Neural crest cell (in vitro differentiated cells): Measurements from ENCODE around the gene GOLGA5. TPM values are rescaled to one million over a fixed set of nuclear protein-coding genes. Genes with fewer than 3 reads are reported as not detected.
A peak's percentile ranks its signal among the peaks of the same experiment; 100 is the strongest.

Experiments used
- DNase-seq: peaks from one replicate; pipeline ENCODE4 v3.0.0; 2021; ENCODE audit warnings: low read depth, mixed read lengths, low spot score
- H3K27ac Mint-ChIP-seq: one replicate; pipeline ENCODE4 v1.8.0; 2021; ENCODE audit warnings: mild to moderate bottlenecking, mixed read lengths; ENCODE audit not compliant: unreplicated experiment
- H3K27me3 Mint-ChIP-seq: 2 replicates; pipeline ENCODE4 v1.8.0; 2021; ENCODE audit warnings: low read depth, mild to moderate bottlenecking, mixed read lengths
- H3K36me3 Mint-ChIP-seq: 2 replicates; pipeline ENCODE4 v1.8.0; 2021; ENCODE audit warnings: low read depth, mild to moderate bottlenecking, mixed read lengths
- H3K4me1 Mint-ChIP-seq: 2 replicates; pipeline ENCODE4 v1.8.0; 2021; ENCODE audit warnings: mixed read lengths
- H3K4me3 Mint-ChIP-seq: one replicate; pipeline ENCODE4 v1.8.0; 2021; ENCODE audit warnings: mild to moderate bottlenecking, mixed read lengths
- H3K9me3 Mint-ChIP-seq: 2 replicates; pipeline ENCODE4 v1.8.0; 2021; ENCODE audit warnings: mixed read lengths
- CTCF ChIP-seq: fragments of 200-600 bp; sonication (generic); conservative IDR thresholded peaks from 2 replicates; pipeline ENCODE4 v1.5.0; 2021; ENCODE audit warnings: antibody characterized with exemption, mild to moderate bottlenecking
- total RNA-seq: library from RNA; stranded (reverse); gene quantifications from 2 replicates; pipeline ENCODE4 v1.2.1, GENCODE V29; 2021

Gene GOLGA5
- total RNA-seq, 1 donor from 2014 or later = 19.8 TPM

- peaks cover 18% of the 10 kb centered on the region for H3K27me3 Mint-ChIP-seq
- peaks cover 17% of the 10 kb centered on the region for H3K4me1 Mint-ChIP-seq
- H3K27ac Mint-ChIP-seq = peak overlapping the region; percentile 84
- no peak for DNase-seq
- H3K36me3 Mint-ChIP-seq = peaks cover 3% of the 10 kb centered on the region
- peaks cover 12% of the 10 kb centered on the region for H3K9me3 Mint-ChIP-seq
- TF ChIP-seq CTCF = no peak
- H3K4me3 Mint-ChIP-seq = peak overlapping the region; percentile 95
Measured at GRCh38 chr14:92794547-92794941, 439 bp downstream of the GOLGA5 start.

DNA sequence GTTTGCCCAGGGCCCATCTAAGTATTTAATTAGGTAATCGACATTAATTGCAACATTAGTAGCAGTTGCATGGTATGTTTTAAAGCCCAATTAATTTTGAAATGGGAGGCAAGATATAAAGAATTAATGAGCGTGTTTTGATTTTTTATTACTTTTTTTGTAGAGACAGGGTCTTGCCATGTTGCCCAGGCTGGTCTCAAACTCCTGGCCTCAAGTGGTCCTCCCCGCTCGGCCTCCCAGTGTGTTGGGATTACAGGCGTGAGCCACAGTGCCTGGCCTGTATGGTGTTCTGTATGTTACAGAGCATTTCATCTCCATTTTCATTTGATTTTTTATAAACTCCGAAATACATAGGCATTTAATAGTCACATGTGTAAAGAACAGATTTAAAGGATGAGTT is 856 bp downstream of the GOLGA5 start:
- TF ChIP-seq CTCF = no peak
- H3K27me3 Mint-ChIP-seq = peaks cover 15% of the 10 kb centered on the region
- DNase-seq = no peak
- H3K36me3 Mint-ChIP-seq = peaks cover 3% of the 10 kb centered on the region
- H3K9me3 Mint-ChIP-seq = peaks cover 9% of the 10 kb centered on the region
- H3K27ac Mint-ChIP-seq = peak overlapping the region; percentile 84
- peak overlapping the region; percentile 95 for H3K4me3 Mint-ChIP-seq
- peaks cover 17% of the 10 kb centered on the region for H3K4me1 Mint-ChIP-seq

DNA sequence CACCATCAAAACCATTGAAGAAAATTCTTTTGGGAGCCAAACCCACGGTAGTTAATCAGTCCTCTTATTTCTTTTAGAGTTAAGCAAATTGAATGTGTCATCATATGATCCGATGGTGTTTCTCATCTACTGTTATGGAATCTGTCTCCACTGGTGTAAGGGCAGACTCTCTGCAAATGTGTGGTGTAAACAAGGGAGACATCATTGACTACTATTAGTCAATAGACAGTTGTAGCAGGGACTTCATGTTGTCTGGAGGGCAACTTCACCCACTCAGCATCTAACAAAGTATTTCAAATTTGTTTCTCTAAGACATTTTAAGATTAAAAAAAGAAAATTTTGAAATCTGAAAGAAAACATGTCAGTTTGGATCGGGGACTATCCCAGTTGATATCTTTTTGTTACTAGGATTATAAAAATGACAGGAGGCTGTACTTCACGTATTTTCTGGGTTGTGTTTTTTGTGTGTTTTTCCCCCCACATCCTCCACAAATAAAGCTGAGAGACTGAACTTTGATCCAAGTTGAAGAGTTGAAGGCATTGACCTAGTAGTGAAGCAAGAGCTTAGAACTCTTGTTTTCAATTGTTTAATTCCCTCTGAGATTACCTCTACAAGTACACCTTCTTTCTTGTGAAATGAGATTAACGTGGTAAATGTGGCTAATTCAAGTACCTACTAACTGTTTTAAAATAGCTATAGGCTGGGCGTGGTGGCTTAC is 4.0 kb downstream of the GOLGA5 start:
- no peak for DNase-seq
- Mint-ChIP-seq H3K9me3 (peaks cover 3% of the 10 kb centered on the region), H3K27ac (no peak overlapping the region), H3K4me3 (no peak overlapping the region), H3K4me1 (peaks cover 14% of the 10 kb centered on the region), H3K27me3 (peaks cover 2% of the 10 kb centered on the region), H3K36me3 (peaks cover 3% of the 10 kb centered on the region)
- no peak for TF ChIP-seq CTCF

- H3K36me3 Mint-ChIP-seq = peaks cover under 1% of the 10 kb centered on the region
- no peak overlapping the region for H3K4me3 Mint-ChIP-seq
- peaks cover 9% of the 10 kb centered on the region for H3K4me1 Mint-ChIP-seq
- H3K27ac Mint-ChIP-seq = no peak overlapping the region
- H3K27me3 Mint-ChIP-seq = no peaks in the 10 kb centered on the region
- no peak for TF ChIP-seq CTCF
- H3K9me3 Mint-ChIP-seq = peaks cover under 1% of the 10 kb centered on the region
- no peak for DNase-seq
Measured at GRCh38 chr14:92798811-92799210, 4.7 kb downstream of the GOLGA5 start.

DNA sequence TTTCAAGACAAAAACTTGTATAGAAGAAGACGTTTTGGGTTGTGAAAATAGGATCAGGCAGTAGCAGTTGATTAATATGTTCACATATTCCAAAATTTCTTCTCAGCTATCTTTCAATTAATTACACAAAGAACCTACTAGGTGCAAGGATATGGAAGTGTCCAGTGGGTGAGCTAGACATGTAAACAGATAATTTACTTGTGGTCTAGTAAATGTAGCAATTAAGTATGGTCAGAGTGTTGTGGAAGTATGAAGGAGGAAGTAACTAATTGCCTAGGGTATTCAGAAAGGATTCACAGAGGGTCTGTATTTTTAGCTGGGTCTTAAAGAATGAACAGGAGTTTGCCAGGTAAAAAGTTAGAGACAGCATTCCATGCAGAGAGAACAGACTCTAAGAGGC is 5.9 kb downstream of the GOLGA5 start:
- H3K27ac Mint-ChIP-seq = no peak overlapping the region
- no peaks in the 10 kb centered on the region for H3K9me3 Mint-ChIP-seq
- peaks cover 4% of the 10 kb centered on the region for H3K4me1 Mint-ChIP-seq
- no peak for TF ChIP-seq CTCF
- no peak for DNase-seq
- H3K4me3 Mint-ChIP-seq = no peak overlapping the region
- no peaks in the 10 kb centered on the region for H3K27me3 Mint-ChIP-seq
- no peaks in the 10 kb centered on the region for H3K36me3 Mint-ChIP-seq
